SW 1271 (cell line): ENCODE data around the gene ARHGEF37.

Source experiments
- DNase-seq, 2 experiments: peaks; one replicate each; lab custom pipeline; 2025; lab: John Stamatoyannopoulos, UW

ARHGEF37 gene

DNA sequence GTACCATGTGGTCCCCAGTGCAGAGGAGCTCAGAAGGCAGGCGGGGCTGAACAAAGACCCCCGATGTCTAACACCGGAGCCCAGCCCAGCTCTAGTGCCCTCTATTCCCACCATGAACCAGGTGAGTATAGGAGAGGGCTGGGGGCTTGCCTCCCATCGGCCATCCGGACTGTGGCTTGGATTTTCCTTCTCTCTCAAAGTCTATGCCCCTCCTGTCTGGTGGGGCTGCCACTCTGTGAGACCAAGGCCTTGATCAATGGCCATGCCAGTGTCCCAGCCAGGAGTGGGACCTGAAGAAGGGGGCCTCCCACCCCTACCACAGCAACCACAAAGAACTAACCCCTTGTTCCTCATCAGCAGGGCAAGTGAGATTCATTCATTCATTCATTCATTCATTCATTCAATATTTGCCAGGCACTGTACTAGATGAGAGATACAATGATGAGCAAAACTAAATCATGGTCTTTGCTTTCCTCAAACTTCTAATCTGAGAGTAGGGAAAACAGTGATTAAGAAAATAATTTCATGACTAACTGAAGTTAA, 47.6 kb downstream of the ARHGEF37 start:
- no peak for DNase-seq

DNA sequence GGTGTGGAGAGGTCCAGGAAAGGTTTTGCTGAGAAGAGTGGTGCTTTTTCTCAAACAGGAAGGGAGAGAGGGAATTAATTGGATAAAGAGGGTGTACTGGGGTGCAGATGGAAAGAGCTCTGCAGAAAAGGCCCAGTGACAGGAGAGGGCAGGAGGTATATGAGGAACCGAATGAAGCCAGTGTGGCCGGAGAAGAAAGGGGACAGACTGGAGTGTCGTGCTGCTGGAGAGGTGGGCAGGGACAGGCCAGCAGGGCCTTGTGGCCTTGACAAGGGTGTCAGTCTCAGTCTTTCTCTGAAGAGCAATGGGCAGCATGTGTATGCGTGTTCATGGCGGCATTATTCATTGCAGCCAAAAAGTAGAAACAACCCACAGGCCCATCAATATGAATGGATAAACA, 48.1 kb downstream of the ARHGEF37 start:
- no peak for DNase-seq

DNA sequence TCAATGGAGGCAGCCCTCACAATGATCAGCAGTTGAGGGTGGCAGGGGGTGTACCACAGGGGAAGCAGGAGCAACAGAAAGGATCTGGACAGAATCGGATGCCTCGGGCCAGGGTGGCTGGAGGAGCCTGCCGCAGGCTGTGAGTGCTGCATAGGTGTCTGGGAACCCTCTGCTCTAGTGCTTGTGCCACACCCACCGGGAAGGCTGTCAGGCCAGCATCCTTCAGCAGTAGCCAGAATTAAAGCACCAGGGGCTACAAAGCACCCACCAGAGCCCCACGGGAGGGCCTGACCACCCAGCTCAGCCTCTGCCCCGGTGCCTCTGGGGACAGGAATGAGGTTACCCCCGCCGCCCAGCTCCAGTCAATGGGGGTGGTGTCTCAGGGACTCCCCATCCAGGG, 49.0 kb downstream of the ARHGEF37 start:
- DNase-seq, result no peak

DNA sequence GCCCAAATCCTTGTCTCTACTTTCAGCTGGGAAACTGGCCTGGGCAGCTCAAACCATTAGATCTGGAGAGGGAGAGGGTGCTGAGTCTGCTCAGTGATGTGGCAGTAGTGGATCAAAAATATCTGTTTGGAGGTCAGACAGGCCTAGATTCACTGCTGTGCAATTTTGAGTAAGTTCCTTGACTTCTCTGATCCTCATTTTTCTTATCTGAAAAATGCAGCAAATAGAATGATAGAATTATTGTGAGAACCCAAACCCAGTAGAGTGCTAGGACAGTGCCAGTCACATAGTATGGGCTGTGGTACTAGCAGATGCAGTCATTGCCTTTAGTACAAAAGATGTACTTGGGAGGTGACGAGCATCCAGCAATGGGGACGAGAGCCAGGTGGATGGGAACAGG, 50.2 kb downstream of the ARHGEF37 start:
- DNase-seq, result no peak

DNA sequence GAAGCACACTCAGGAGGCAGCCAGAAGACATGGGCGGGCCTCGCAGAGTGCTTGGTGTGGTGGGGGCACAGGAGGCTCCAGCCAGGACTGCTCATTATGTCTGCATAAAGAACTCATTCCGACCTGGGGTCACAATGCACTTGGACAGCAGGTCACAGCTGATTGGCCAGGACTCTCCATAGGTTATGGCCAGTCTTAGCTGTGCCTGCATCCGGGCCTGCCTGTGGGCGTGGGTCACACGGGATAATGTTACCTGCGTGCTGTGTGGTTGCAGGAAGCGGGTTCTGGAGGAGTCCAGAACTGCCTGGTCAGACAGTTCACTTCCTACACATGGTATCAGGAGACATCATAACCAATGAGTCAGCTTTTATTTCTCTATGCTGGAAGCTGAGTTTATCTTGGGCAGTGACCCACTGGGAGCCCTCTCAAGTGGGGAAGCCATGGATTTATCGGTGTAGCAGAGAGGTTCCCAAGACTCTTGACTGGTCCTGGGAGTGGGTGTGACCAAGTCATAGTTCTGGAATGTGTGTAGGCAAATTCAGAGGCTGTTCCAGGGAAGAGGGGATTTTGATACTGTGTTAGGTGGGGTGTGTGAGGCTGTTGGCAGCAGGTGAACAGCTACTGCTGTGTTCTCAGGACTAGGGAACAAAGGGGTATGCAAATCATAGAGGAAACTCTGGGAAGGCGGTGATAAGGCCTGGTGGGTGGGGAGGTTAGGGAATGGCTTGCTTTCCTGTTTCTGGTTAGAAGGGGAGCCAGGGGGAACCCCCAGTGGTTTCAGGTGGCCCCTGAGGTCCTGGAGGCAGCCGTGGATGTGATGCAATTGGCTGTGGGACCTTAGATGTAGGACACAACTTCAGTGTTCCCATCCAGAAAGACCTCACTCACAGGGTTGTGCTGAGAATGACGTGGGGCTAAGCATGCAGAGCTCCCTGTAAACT, 51.3 kb downstream of the ARHGEF37 start:
- DNase-seq, result no peak

DNA sequence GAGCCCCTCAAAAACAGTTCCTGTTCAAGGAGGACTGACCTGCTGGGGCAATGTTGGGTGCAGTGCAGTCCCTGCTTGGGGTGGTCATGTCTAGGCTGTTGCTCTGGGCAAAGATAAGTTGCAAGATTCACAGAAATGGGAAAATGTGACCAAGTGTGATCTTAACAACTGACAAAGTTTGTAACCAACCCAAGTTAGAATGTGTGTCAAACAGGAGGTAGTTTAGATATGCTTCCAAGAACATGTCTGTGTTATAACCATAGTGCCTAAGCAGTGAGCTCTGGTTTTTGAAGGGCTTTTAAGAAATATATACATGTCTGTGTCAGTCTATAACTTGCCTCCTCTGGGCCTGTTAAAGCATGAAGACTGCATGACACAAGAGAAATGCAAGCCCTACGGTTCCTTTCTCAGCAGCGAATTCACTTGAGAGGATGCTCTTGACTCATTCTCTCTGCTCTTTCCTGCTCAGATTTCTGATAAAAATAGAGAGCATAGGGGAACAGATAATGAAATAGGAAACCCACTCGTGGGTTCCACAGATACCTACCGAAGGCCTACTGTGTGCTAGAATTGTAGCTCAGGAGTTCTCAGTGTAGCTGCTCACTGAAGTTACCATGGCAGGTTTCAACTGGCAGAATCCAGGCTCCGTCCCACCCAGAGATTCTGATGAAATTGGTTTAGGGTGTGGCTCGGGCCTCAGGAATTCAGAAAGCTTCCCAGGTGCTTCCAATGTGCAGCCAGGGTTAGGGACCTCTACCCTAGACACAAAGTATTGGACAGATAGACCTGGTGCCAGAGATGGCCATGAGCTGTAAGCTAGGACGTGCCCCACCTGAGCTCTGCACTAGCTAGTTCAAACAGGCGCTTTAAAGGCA, 52.4 kb downstream of the ARHGEF37 start:
- DNase-seq, result no peak

DNA sequence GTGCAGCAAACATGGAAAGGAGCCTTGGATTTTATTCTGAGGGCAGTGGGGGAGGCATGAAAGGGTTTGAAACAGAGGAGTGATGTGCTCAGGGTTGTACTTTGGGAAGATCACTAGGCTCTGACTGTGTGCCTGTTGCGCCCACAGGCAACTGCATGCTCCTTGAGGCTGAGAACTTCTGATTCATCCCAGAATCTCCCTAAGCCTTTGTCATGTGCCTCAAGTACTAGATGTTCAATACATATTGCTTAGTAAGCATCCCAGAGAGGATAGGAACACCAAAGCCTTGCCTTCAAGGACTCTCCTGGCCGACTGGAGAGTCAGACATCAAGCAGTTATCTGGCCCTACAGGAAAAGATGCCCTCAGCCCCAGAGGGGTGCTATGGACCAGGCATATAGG, 54.1 kb downstream of the ARHGEF37 start:
- DNase-seq, result no peak

DNA sequence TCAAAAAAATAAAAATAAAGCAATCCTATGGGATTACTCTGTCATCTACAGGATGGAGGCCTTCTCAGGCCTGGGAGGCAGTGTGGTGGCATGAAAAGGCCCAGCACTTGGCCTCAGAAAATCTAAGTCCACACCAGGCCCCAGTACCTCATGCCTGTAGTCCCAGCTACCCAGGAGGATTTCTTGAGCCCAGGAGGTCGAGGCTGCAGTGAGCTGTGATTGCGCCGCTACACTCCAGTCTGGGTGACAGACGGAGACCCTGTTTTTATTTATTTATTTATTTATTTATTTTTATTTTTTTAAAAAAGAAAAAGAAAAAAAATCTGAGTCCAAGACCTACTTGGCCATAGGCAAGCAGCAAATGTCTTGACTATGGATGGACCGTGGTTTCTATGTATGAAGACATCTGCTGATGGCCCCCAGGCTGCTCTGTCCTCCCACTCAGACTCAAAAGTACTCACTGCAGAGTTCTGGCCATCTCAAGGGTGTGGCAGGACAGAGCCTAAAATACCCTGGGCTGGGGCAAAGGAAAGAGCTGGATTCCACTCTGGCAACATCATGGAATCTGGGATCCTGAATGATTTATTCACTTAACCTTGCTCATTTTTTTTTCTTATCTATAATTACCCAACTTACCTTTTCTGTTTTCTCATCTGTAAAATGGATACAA, 55.0 kb downstream of the ARHGEF37 start:
- no peak for DNase-seq

DNA sequence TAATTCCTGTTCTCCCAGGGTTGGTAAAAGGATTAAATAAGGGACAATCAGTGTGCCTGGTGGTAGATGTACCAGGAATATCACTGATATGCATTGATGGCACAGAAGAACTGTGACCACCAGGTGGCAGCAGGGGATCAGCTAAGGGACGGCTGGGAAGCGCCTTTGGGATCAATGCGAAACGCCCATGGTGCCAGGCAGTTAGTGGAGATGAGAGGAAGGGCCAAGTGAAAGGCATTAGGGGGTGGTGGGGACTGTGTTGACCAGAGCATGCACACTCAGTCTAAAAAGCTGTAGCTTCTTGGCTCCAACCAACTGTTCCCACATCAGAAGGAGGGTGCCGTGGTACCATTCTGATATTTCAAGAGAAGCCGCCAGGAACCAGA, 55.6 kb downstream of the ARHGEF37 start:
- DNase-seq, result peak; percentile 23 to 70

DNA sequence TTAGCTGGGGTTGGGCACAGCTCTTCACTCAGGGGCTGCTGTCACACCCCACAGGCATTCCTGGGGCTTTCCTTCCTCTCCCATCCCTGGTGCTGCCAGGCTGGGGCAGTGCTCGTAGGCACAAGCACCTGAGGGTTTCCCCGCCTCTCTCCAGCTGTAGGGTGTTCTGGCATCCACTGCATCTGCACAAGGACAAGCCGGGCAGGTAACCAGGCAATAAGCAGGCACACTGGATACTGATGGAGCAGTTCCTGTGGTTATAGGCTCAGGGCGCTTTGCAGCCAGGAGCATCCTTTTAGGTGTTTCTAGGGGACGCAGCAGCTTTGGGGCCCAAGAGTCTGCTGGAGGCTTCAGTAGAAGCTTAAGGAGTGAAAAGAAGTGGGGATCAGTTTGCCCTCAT, 56.8 kb downstream of the ARHGEF37 start:
- DNase-seq, result no peak

DNA sequence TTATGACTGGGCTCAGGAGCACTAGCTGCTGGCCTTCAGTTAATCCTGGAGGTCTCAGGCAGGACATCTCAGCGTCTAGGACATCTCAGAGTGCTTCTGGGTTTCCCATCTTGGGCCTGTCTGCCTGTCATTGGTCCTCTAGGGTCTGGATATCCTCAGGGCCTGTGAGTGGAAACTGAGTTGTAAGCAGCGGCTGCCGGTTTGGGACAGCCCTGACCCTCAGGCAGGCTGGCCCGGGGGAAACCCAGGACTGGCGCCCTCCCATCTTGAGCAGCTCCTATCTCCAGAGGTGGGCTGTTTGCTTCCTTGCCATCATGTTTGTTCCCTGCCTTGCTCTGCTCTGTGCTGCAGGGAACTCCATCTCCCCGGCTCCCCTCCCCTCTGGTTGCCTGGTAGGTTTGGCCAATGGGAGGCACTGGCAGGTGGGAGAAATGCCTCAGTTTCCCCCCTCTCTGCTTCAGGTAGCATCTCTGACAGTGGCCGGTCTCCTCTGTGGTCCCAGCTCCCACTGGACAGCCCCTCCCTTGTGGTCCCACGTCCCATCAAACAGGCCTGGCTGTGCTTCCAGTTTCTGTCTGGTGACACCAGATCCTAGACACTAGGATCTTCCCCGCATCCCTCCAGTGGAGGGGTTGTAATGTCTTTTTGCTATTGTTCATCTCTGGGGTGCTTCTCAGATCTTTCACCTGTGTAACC, 57.4 kb downstream of the ARHGEF37 start:
- no peak for DNase-seq

DNA sequence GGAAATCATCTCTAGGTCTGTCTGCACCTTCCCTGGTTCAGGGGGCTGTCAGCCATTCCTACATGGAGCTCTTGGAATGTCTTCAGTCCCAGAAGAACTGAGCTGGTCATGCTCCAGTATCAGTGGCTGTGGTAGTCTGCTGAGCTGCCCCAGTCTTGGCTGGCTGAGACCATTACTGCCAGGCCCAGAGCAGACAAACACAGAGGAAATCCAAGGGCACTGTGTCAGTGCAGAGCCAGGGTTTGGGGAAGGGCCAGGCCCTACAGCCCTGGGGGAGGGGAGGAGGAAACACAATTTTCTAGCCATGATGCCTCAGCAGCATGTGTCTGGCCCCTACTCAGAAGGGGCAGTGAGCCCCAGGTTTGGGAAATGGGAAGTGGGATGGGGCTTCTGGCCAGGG, 58.4 kb downstream of the ARHGEF37 start:
- DNase-seq, result no peak

DNA sequence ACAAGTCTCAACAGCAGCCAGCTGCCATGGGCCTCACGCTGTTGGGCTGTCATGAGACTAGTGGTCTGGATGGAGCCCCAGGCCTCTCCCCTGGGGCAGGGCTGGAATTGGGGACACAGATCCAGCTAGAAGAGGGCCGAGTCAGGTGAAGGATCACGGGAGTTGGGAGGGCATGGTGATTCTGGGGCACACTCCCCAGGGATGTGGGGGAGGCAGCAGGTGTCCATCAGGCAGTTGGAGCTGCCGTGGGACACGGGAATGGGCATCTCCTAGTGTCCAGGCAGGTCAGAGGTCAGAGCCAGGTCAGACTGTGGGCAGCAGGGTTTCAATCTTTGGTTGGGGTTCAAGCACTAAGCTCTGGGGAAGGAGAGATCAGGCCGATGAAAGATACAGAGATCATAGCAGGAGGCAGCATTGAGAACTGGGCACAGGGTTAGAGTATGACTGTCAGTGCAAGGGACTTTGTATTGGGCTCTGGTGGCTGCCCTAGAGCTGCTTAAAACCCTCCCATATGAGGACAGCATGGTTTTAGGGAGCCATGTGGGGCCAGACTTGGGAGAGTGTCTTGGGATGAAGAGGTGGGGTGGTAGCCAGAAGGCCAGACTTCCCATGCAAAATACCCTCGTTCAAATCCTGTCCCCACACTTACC, 59.2 kb downstream of the ARHGEF37 start:
- no peak for DNase-seq

DNA sequence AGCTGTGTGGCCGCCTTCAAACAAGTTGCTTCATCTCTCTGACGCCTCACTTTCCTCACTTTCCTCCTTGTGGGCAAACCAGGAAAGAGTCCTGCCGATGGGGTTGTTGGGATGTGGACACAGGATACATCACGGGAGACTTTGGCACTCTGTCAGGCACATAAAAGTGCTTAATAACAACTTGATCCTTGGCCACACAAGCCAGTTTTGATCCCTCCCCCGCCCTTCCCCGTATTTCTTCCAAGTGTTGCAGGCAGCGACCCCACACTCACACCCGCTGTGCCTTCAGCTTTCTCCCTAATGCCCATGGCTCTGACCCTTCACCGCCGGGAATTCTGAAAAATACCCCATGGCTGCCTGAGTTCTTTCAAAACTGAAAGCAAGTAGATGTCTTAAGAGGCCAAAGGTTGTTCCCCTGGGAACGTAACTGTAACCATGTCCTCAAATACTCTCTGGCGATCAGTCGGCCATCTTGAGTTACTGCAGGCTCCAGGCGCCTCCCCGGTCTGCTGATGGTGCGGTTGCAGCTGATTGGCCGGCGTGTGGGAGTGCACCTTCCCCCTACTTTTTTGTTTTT, 59.8 kb downstream of the ARHGEF37 start:
- DNase-seq, result no peak

DNA sequence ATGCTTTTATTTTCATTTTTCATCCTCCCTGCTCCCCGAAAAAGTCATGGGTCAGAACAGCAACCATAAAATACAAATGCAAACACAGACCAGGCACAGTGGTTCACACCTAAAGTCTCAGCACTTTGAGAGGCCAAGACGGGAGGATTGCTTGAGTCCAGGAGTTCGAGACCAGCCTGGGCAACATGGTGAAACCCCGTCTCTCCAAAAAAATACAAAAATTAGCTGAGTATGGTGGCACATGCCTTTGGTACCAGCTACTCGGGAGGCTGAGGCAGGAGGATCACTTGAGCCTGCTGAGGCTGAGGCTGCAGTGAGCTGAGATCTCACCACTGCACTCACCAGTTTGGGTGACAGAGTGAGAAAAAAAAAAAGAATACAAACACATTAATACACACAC, 60.3 kb downstream of the ARHGEF37 start:
- DNase-seq, result no peak

DNA sequence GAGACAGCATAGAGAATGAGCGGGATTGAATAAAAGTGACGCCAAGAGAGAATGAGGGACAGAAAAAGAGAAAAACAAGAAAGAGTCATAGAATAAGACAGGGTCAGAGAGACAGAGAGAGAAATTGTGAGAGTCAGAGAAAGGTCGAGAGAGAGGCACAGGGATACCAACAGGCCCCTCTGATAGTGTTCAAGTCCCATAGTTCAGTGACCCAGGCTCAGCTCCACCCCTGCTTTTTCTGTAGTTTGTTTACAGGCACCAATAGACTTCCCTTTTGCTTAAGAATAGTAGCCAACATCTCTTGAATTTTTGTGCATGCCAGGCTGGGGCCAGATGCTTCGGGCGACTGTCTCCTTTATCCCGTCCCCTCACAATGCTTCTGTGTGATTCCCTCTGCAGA, 62.5 kb downstream of the ARHGEF37 start:
- DNase-seq, result no peak

DNA sequence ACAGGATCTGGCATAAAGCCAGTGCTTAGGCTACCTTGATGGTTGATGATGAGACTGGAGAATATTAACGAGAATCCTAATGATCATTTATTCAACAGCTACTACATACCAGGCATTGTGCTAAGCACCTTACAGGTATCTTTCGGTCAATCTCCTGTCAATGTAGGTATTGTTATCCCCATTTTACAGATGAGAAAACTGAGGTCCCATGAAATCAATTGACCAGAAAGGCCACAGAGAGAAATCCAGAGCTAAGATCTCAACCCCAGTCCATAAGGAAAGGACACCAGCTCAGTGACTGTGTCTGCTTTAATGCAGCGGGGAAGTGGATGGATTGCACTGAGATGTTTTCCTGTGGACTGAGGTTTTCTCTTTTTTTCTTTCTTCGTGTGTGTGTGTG, 63.3 kb downstream of the ARHGEF37 start:
- DNase-seq, result no peak

DNA sequence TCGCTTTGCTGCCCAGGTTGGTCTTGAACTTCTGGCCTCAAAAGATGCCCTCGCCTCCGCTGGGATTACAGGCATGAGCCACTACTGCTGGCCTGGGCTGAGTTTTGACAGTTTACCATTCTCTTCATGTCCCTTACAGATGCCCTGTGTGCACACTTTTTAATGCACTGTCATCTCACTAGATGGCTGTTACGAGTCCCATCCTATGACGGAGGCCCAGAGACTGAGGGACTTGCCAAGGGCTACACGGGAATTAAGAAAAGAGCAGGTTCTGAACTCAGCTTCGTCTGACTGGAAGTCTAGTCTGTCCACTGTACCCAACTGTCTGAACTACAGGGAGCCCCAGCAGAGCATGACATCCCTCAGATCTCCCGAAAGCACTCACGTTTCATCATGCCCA, 63.9 kb downstream of the ARHGEF37 start:
- DNase-seq, result no peak

DNA sequence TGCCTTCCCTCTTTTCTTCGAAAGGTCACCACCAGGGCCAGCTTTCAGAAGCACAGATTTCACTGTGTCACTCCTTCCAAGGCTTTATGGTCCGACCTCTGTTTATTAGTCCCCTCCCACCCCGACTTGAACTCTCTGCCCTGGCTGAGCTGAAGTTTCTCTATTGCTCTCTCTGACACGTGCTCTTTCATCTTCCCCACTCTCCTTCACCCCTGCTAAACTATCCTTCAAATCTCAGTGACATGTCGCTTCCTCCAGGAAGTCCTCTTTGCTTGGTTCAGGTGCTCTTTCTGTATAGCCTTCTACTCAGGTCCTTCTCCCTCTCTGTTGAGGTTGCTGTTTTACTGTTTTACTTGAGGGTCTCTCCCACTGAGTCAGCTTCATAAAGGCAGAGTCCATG, 64.4 kb downstream of the ARHGEF37 start:
- no peak for DNase-seq

DNA sequence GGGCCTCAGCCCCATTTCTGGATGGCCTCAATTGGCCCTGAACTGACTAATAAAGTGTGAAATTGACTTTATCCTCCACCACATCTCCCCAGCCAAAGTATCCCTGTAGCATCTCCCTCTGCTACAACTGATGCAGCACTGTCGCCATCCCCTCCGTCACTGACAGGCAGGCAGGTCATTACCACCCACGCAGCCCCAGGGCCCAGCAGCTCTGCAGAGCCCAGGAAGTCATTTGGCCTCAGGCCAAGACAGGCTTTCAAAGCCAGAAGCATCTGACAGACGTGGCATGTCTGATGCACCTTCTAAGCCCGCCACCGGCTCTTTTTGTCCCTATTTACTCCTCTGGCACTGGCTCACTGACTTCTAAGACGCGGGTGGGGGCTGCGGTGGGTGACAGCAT, 65.3 kb downstream of the ARHGEF37 start:
- no peak for DNase-seq

DNA sequence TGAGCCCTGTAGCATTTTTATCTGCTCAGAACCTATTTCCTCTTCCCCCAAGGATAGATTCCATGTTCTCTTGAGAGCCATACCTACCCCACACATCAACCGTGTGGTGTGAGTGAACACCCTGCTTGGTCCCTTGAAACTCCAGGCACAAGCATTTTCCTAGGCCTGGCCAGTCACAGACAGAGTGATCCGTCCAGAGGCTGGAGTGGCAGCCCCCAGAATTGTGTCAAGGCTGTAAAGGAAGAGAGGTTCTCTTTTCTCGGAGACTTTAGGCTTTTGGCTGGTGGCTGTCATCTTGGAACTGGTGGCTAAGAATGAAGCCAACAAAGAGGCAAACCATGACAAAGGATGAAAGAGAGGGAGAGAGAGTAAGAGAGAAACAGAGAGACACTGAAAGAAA, 66.0 kb downstream of the ARHGEF37 start:
- no peak for DNase-seq
